ENCODE data around the gene PRKCE.

The PRKCE gene

GRCh38 chr2:45825001-45825651, 173.7 kb downstream of the PRKCE start:
- H3K4me3 ChIP-seq (ENCODE audit: low read length) = no peak overlapping the region
- TF ChIP-seq, protein P1, sequence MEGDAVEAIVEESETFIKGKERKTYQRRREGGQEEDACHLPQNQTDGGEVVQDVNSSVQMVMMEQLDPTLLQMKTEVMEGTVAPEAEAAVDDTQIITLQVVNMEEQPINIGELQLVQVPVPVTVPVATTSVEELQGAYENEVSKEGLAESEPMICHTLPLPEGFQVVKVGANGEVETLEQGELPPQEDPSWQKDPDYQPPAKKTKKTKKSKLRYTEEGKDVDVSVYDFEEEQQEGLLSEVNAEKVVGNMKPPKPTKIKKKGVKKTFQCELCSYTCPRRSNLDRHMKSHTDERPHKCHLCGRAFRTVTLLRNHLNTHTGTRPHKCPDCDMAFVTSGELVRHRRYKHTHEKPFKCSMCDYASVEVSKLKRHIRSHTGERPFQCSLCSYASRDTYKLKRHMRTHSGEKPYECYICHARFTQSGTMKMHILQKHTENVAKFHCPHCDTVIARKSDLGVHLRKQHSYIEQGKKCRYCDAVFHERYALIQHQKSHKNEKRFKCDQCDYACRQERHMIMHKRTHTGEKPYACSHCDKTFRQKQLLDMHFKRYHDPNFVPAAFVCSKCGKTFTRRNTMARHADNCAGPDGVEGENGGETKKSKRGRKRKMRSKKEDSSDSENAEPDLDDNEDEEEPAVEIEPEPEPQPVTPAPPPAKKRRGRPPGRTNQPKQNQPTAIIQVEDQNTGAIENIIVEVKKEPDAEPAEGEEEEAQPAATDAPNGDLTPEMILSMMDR (IDR thresholded peaks at IDR 0.05; ENCODE audit: insufficient read depth, low read depth, low read length, missing control alignments) = peak; percentile 34
- DNase-seq (ENCODE audit: low read depth) = no peak

GRCh38 chr2:45826460-45826859, 175.0 kb downstream of the PRKCE start:
- TF ChIP-seq, protein P1 (IDR thresholded peaks at IDR 0.05; ENCODE audit: insufficient read depth, low read depth, low read length, missing control alignments) = no peak
- H3K4me3 ChIP-seq (ENCODE audit: low read length) = no peak overlapping the region
- DNase-seq (ENCODE audit: low read depth) = no peak

GRCh38 chr2:45826884-45827635, 175.6 kb downstream of the PRKCE start:
- DNase-seq (ENCODE audit: low read depth) = no peak
- TF ChIP-seq, protein P1 (IDR thresholded peaks at IDR 0.05; ENCODE audit: insufficient read depth, low read depth, low read length, missing control alignments) = no peak
- no peak overlapping the region for H3K4me3 ChIP-seq (ENCODE audit: low read length)

DNA sequence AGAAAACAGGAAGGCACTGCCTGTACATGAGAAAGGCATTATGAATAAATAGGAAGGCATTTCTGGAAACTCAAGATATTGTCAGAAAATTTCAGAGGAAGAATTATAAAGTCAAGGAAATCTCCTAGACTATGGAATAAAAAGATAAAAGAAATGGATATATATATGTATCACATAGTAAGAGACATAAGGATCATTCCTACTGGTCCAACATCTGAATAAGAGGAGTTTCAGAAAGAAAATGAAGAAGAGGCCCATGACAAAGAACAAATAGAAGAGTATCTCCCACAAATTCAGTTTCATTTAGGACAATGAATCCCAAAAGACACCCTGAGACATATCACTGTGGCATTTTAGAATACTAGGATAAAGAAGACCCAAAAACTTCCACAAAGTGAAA, 178.8 kb downstream of the PRKCE start:
- no peak for DNase-seq (ENCODE audit: low read depth)
- TF ChIP-seq, protein P1 (IDR thresholded peaks at IDR 0.05; ENCODE audit: insufficient read depth, low read depth, low read length, missing control alignments) = no peak
- H3K4me3 ChIP-seq (ENCODE audit: low read length) = no peak overlapping the region

GRCh38 chr2:45833301-45833967, 182.0 kb downstream of the PRKCE start:
- no peak overlapping the region for H3K4me3 ChIP-seq (ENCODE audit: low read length)
- TF ChIP-seq, protein P1 (IDR thresholded peaks at IDR 0.05; ENCODE audit: insufficient read depth, low read depth, low read length, missing control alignments) = no peak
- no peak for DNase-seq (ENCODE audit: low read depth)

DNA sequence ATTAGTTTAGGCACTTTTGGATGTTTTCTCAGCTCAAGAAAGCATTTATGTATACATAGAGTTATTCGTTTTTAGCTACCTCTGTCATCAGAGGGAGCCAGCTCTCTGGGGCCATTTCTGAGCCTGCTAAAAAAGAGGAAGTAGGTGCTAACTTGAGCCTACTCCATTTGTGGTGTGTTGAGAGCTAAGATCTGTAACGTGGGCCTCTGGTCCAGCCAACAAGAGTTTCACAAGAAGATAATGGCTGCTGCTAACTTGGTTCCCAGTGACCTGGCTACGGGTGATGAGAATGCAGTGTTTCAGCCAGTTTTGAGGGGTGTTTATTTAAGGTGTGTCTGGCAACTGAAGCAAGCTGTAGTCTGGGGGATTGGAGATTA, 182.5 kb downstream of the PRKCE start:
- H3K4me3 ChIP-seq (ENCODE audit: low read length) = no peak overlapping the region
- TF ChIP-seq, protein P1 (IDR thresholded peaks at IDR 0.05; ENCODE audit: insufficient read depth, low read depth, low read length, missing control alignments) = no peak
- no peak for DNase-seq (ENCODE audit: low read depth)
